ENCODE measurements around the gene ATXN7L1.

Gene ATXN7L1

DNA sequence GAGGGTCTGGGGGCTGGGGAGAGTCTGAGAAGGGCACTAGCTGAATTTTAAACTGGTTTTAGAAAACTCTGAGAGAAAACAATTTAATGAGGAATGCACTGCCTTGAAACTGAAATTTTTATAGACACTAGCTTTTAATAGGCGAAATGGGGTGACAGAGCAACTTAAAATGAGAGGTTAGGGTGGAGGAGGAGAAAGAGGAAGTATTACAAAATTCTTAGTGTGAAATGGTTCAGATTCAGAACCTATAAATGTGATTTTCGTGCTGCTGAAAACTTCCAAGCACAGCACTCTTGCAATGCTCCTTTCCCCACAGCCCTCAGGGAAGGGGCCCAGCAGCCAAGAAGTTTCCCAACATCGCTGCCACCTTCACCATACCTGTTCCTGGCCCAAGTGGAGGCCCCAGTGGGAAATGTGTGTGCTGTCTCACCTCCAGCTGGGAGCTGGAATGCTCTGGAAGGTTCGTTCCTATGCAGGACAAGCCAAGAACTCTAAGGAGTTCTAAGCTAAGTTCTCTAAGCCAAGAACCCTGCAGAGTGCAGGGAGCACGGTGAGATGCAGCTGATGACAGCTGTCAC, 60.0 kb downstream of the ATXN7L1 start:
- Histone ChIP-seq H3K4me1 (ENCODE audit: control insufficient read depth, insufficient read depth, low read length) (peaks cover 9% of the 10 kb centered on the region), H3K9me3 (ENCODE audit: control insufficient read depth, insufficient read depth, low read length) (no peaks in the 10 kb centered on the region), H3K36me3 (ENCODE audit: control insufficient read depth, insufficient read depth, low read length) (no peaks in the 10 kb centered on the region), H3K27me3 (ENCODE audit: control insufficient read depth, insufficient read depth, low read length) (no peaks in the 10 kb centered on the region), H3K9ac (ENCODE audit: low read depth, low read length) (no peak overlapping the region), H3K4me3 (ENCODE audit: low read depth, low read length) (no peak overlapping the region)

DNA sequence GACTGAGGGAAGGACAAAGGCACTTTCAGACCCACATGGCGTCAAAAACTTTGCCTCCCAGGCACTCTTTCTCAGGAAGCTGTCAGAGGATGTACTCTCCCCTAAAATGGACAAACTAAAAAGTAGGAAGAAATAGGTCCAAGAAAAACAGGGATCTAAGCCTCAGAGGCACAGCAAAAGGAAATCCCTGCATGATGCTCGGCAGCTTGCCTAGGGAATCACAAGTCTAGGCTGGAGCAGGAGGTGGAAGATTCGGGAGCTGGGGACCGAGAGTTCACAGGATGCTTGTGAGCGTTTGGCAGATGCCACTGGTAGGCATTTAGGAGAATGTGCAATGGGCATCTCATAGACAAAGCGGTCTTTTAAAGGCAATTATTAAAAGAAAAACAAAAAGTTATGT, 60.8 kb downstream of the ATXN7L1 start:
- no peak overlapping the region for H3K4me3 ChIP-seq (ENCODE audit: low read depth, low read length)
- no peaks in the 10 kb centered on the region for H3K9me3 ChIP-seq (ENCODE audit: control insufficient read depth, insufficient read depth, low read length)
- no peaks in the 10 kb centered on the region for H3K27me3 ChIP-seq (ENCODE audit: control insufficient read depth, insufficient read depth, low read length)
- H3K36me3 ChIP-seq (ENCODE audit: control insufficient read depth, insufficient read depth, low read length): no peaks in the 10 kb centered on the region
- H3K9ac ChIP-seq (ENCODE audit: low read depth, low read length): no peak overlapping the region
- H3K4me1 ChIP-seq (ENCODE audit: control insufficient read depth, insufficient read depth, low read length): peaks cover 9% of the 10 kb centered on the region

DNA sequence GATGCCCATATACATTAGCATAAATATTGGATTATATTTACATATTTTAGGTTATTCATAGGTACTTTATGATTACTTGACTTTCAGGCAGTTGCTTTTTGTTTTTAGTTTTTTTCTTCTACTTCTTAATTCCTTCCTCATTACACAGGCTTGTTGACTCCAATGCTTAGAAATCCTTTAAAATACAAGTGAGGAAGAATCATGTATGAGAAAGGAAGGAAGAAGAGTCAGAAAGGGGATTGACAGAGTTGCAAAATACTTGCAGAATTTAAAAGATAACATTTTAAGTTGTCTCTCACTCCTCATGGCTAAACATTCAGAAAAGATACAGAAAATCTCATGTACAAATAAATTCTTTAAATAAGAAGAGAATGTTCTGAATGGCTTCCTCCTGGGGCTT, 61.9 kb downstream of the ATXN7L1 start:
- Histone ChIP-seq H3K9me3 (ENCODE audit: control insufficient read depth, insufficient read depth, low read length) (no peaks in the 10 kb centered on the region), H3K27me3 (ENCODE audit: control insufficient read depth, insufficient read depth, low read length) (no peaks in the 10 kb centered on the region), H3K9ac (ENCODE audit: low read depth, low read length) (no peak overlapping the region), H3K4me1 (ENCODE audit: control insufficient read depth, insufficient read depth, low read length) (peaks cover 9% of the 10 kb centered on the region), H3K36me3 (ENCODE audit: control insufficient read depth, insufficient read depth, low read length) (no peaks in the 10 kb centered on the region), H3K4me3 (ENCODE audit: low read depth, low read length) (no peak overlapping the region)

DNA sequence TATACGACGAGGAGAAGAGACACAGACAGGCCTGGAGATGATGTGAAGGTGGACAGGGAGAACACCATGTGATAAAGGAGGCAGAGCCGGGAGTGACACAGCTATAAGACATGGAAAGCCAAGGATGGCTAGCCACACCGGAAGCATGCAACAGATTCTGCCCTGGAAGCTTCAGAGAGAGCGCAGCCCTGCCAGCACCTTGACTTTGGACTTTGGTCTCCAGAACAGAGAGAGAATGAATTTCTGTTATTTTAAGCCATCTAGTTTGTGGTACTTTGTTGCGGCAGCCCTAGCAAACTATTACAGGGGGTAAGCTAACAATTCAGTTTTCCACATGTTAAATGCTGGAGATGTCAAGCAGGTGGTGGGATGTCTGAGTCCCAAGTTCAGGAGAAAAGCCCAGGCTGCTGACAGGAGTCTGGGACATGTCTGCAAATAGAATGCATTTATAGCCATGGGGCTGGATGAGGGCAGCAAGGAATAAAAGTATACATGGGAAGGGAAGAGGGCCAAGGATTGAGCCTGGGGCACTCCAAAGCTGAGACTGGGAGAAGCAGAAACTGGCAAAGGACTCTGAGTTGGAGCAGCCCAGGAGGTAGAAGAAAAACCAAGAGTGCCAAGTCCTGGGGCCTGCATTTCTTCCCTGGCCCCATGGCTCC, 65.1 kb downstream of the ATXN7L1 start:
- Histone ChIP-seq H3K36me3 (ENCODE audit: control insufficient read depth, insufficient read depth, low read length) (no peaks in the 10 kb centered on the region), H3K27me3 (ENCODE audit: control insufficient read depth, insufficient read depth, low read length) (no peaks in the 10 kb centered on the region), H3K9ac (ENCODE audit: low read depth, low read length) (no peak overlapping the region), H3K9me3 (ENCODE audit: control insufficient read depth, insufficient read depth, low read length) (no peaks in the 10 kb centered on the region), H3K4me3 (ENCODE audit: low read depth, low read length) (no peak overlapping the region), H3K4me1 (ENCODE audit: control insufficient read depth, insufficient read depth, low read length) (peaks cover 1% of the 10 kb centered on the region)

DNA sequence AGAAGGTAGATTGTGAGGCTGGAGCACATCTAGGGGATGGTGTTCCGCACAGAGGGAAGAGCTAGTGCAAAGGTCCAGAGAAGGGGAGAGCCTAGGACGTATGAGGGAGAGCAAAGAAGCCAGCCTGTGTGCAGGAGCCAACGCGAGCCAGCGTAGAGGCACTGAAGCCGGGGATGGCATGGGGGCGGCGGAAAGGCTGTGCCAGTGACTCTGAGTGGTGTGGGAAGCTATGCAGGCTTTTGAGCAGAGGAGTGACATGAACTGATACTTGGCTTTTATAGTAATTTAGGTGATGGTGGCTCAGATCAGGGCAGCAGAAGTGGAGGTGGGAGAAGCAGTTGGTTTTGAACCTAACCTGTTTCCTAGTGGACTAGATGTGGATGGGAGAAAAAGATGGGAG, 65.8 kb downstream of the ATXN7L1 start:
- no peaks in the 10 kb centered on the region for H3K9me3 ChIP-seq (ENCODE audit: control insufficient read depth, insufficient read depth, low read length)
- no peaks in the 10 kb centered on the region for H3K27me3 ChIP-seq (ENCODE audit: control insufficient read depth, insufficient read depth, low read length)
- no peak overlapping the region for H3K9ac ChIP-seq (ENCODE audit: low read depth, low read length)
- H3K4me1 ChIP-seq (ENCODE audit: control insufficient read depth, insufficient read depth, low read length): peaks cover 4% of the 10 kb centered on the region
- H3K36me3 ChIP-seq (ENCODE audit: control insufficient read depth, insufficient read depth, low read length): no peaks in the 10 kb centered on the region
- no peak overlapping the region for H3K4me3 ChIP-seq (ENCODE audit: low read depth, low read length)

DNA sequence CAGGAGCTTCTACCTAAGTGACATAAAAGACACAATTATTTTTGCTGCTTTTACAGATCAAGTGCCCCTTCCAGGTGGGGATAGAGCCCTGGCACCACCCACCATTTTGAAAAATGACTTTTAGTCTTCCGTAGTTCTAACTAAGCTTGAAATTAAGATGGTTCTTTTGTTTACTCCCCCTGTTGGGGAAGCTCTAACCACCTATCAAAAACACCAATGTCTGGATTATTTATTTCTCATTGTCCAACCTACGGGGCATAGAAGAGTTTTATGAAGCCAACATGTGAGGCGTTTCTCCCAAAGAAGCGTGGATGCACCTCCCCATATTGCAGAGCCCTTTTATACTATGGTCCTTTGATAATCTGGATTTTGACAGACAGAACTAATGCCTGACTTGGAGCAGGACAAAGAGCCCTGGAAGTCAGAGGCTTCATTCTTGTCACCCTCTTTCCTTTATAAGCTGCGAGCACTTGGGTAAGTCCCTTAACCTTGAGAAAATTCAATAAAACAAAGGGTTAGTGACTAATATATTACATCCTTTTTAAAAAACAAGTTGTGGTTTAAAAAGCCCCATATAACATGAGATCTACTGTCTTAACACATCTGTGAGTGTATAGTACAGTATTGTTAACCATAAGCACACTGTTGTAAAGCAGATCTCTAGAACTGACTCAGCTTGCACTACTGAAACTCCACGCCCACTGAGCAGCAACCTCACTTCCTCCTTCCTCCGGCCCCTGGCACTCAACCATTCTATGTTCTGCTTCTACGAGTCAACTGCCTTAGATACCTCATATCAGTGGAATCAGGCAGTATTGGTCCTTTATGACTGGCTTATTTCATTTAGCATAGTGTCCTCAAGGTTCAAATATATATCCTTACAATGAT, 67.5 kb downstream of the ATXN7L1 start:
- Histone ChIP-seq H3K27me3 (ENCODE audit: control insufficient read depth, insufficient read depth, low read length) (no peaks in the 10 kb centered on the region), H3K4me1 (ENCODE audit: control insufficient read depth, insufficient read depth, low read length) (peaks cover 7% of the 10 kb centered on the region), H3K36me3 (ENCODE audit: control insufficient read depth, insufficient read depth, low read length) (no peaks in the 10 kb centered on the region), H3K9me3 (ENCODE audit: control insufficient read depth, insufficient read depth, low read length) (no peaks in the 10 kb centered on the region), H3K4me3 (ENCODE audit: low read depth, low read length) (no peak overlapping the region), H3K9ac (ENCODE audit: low read depth, low read length) (no peak overlapping the region)

DNA sequence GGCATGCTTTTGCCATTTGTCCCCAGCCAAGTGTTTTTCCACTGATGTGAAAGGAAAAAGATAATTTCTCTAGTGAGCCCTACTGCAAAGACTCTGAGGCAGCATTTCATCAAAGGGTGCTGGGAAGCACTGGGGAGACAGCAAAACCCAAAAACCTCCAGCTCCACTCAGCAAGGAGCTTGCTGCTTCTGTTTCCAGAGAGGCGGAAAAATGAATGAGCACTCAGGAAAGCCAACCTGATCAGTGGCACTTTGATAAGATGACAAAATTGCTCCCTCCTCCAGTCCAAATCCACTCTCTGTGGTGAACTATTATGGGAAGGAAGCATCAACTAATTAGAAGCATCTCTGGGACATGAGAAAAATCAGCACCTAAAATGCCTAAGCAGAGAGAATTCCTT, 68.2 kb downstream of the ATXN7L1 start:
- no peak overlapping the region for H3K4me3 ChIP-seq (ENCODE audit: low read depth, low read length)
- H3K9me3 ChIP-seq (ENCODE audit: control insufficient read depth, insufficient read depth, low read length): no peaks in the 10 kb centered on the region
- H3K36me3 ChIP-seq (ENCODE audit: control insufficient read depth, insufficient read depth, low read length): no peaks in the 10 kb centered on the region
- H3K27me3 ChIP-seq (ENCODE audit: control insufficient read depth, insufficient read depth, low read length): no peaks in the 10 kb centered on the region
- no peak overlapping the region for H3K9ac ChIP-seq (ENCODE audit: low read depth, low read length)
- peaks cover 7% of the 10 kb centered on the region for H3K4me1 ChIP-seq (ENCODE audit: control insufficient read depth, insufficient read depth, low read length)

DNA sequence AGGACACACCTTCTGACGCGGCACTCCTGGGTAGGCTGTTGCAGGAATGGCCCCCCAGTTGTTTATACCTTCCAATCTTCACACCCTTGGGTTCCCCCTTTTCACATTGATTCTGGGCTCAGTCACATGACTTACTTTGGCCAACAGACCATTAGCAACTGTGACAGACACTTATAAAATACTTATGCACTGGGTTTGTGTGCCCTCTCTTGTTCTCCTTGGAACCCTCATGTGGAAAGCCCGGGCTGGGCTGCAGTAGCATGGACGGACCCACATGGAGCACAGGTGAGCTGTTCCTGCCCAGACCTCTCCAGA, 69.0 kb downstream of the ATXN7L1 start:
- Histone ChIP-seq H3K4me1 (ENCODE audit: control insufficient read depth, insufficient read depth, low read length) (peaks cover 10% of the 10 kb centered on the region), H3K4me3 (ENCODE audit: low read depth, low read length) (no peak overlapping the region), H3K9ac (ENCODE audit: low read depth, low read length) (no peak overlapping the region), H3K9me3 (ENCODE audit: control insufficient read depth, insufficient read depth, low read length) (no peaks in the 10 kb centered on the region), H3K36me3 (ENCODE audit: control insufficient read depth, insufficient read depth, low read length) (no peaks in the 10 kb centered on the region), H3K27me3 (ENCODE audit: control insufficient read depth, insufficient read depth, low read length) (no peaks in the 10 kb centered on the region)

DNA sequence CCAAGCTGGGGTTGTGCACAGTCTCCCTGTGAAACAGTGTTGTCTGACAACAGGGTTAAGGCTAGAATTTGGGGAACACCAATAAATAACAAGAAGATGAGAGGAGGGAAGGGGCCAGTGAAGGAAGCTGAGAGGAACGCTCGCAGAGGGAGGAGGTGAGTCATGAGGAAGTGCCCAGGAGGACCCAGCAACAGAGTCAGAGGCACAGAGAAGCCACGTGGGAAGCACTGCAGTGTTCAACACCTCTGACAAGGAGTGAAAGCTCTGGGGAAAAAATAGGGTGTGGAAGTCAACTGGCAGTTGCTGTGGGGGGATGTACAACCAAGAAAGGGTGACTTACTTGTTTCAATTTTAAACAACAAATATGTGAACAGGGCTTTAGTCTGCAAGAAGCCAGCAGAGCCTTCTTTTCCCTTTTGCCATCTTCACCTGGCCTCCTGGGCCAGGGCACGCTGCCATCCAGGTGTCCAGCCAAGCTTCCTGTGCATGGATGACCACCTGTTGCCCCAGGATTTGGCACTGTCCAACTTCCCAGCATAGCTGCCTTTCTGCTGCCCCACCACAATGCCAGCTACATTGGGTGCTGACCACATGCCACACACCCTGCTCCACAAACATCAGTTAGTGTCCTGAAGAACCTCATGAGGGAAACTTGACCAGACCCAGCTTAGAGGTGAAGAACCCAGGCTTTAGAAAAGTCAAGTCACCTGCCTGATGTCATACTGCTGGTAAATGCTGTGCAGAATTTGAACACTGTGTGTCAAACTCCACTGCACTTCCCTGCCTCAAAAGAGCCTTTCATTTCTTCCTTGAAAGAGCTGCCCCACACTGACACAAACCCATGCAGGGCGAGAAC, 69.6 kb downstream of the ATXN7L1 start:
- H3K36me3 ChIP-seq (ENCODE audit: control insufficient read depth, insufficient read depth, low read length): no peaks in the 10 kb centered on the region
- H3K9ac ChIP-seq (ENCODE audit: low read depth, low read length): no peak overlapping the region

DNA sequence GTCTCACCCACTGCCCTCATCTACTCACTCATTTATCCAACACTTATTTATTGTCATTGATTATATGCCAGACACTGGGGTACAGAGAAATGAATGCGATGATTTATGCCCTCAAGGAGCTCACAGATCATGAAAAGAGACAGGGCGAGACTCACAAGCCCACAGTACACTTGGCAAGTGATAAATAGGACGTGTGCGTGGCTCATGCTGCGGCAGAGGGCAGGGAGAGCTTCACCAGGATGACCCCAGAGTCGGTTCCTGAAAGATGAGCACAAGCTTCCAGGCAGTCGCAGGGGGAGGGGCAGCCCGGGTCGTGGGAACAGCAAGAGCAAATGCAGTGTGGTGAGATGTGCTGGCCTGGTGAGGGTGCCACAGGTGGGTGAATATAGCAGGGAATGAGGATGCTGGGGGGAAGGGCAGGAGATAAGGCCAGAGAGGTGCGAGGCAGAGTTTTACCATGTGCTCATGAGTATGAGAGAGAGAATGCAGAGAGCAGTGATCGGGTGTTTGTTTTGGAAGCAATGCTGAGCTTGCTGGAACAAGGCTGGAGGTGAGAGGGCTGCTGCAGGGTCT, 70.9 kb downstream of the ATXN7L1 start:
- H3K4me3 ChIP-seq (ENCODE audit: low read depth, low read length): no peak overlapping the region
- peaks cover 13% of the 10 kb centered on the region for H3K4me1 ChIP-seq (ENCODE audit: control insufficient read depth, insufficient read depth, low read length)
- H3K9me3 ChIP-seq (ENCODE audit: control insufficient read depth, insufficient read depth, low read length): no peaks in the 10 kb centered on the region
- no peaks in the 10 kb centered on the region for H3K27me3 ChIP-seq (ENCODE audit: control insufficient read depth, insufficient read depth, low read length)
- no peak overlapping the region for H3K9ac ChIP-seq (ENCODE audit: low read depth, low read length)
- no peaks in the 10 kb centered on the region for H3K36me3 ChIP-seq (ENCODE audit: control insufficient read depth, insufficient read depth, low read length)

More for the DNA sequence above, 69.6 kb downstream of the ATXN7L1 start:
- Histone ChIP-seq H3K9me3 (ENCODE audit: control insufficient read depth, insufficient read depth, low read length) (no peaks in the 10 kb centered on the region), H3K4me1 (ENCODE audit: control insufficient read depth, insufficient read depth, low read length) (peaks cover 13% of the 10 kb centered on the region), H3K4me3 (ENCODE audit: low read depth, low read length) (no peak overlapping the region), H3K27me3 (ENCODE audit: control insufficient read depth, insufficient read depth, low read length) (no peaks in the 10 kb centered on the region)

DNA sequence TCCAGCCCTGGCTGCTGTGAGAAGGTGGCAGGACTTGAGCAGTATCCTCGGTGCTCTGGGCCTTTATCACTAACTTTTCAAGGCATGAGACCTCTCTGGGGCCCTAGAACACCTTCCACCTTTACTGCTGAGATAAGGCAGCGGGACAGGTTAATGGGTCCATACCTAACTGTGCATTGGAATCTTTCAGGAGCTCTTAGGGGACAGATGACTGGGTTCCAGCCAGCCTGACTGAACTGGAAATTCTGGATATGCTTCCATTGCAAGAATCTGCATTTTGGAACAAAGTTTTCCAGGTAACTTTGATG, 73.0 kb downstream of the ATXN7L1 start:
- Histone ChIP-seq H3K9me3 (ENCODE audit: control insufficient read depth, insufficient read depth, low read length) (no peaks in the 10 kb centered on the region), H3K9ac (ENCODE audit: low read depth, low read length) (no peak overlapping the region), H3K27me3 (ENCODE audit: control insufficient read depth, insufficient read depth, low read length) (no peaks in the 10 kb centered on the region), H3K36me3 (ENCODE audit: control insufficient read depth, insufficient read depth, low read length) (no peaks in the 10 kb centered on the region), H3K4me1 (ENCODE audit: control insufficient read depth, insufficient read depth, low read length) (peaks cover 21% of the 10 kb centered on the region), H3K4me3 (ENCODE audit: low read depth, low read length) (no peak overlapping the region)
